GM20000 (cell line): Measurements from ENCODE around the gene POR.

Experiments
- DNase-seq: peaks from one replicate; pipeline ENCODE4 v3.0.0; 2012; ENCODE audit warnings: low spot score
- TF ChIP-seq, protein P1 (sequence below): IDR thresholded peaks from 2 replicates; pipeline ENCODE4 v1.5.1; 2012; ENCODE audit warnings: mild to moderate bottlenecking, control low read depth; ENCODE audit errors: extremely low read depth, missing control alignments

Gene POR

DNA sequence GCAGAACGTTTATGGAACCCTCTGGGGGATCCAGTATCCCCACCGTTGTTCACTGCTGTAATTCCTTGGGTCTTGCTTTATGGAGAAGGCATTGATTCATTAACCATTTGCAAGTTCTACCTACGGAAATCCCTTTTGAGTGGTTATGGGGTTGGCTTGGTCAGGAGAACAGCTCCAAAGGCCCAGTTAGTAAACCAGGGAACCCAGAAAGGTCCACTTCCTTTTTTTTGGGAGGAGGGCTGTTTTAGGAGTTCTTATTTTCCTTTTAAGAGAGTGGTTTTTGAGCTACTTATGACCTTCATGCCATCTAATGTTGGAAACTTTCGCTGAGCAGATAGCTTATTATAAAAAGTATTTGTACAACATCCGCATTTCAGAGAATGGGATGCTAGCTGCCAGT is 1.3 kb downstream of the POR start:
- DNase-seq, result no peak
- TF ChIP-seq, protein P1, sequence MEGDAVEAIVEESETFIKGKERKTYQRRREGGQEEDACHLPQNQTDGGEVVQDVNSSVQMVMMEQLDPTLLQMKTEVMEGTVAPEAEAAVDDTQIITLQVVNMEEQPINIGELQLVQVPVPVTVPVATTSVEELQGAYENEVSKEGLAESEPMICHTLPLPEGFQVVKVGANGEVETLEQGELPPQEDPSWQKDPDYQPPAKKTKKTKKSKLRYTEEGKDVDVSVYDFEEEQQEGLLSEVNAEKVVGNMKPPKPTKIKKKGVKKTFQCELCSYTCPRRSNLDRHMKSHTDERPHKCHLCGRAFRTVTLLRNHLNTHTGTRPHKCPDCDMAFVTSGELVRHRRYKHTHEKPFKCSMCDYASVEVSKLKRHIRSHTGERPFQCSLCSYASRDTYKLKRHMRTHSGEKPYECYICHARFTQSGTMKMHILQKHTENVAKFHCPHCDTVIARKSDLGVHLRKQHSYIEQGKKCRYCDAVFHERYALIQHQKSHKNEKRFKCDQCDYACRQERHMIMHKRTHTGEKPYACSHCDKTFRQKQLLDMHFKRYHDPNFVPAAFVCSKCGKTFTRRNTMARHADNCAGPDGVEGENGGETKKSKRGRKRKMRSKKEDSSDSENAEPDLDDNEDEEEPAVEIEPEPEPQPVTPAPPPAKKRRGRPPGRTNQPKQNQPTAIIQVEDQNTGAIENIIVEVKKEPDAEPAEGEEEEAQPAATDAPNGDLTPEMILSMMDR, result no peak

GRCh38 chr7:75916685-75917634 is 2.0 kb downstream of the POR start:
- DNase-seq, result no peak
- TF ChIP-seq, protein P1, result no peak

GRCh38 chr7:75920431-75921161 is 5.6 kb downstream of the POR start:
- TF ChIP-seq, protein P1, result no peak
- no peak for DNase-seq

- no peak for DNase-seq
- TF ChIP-seq, protein P1, result no peak
Measured at GRCh38 chr7:75921479-75921878, 6.5 kb downstream of the POR start.

- DNase-seq, result no peak
- TF ChIP-seq, protein P1, result no peak
Measured at GRCh38 chr7:75922966-75923603, 8.1 kb downstream of the POR start.

DNA sequence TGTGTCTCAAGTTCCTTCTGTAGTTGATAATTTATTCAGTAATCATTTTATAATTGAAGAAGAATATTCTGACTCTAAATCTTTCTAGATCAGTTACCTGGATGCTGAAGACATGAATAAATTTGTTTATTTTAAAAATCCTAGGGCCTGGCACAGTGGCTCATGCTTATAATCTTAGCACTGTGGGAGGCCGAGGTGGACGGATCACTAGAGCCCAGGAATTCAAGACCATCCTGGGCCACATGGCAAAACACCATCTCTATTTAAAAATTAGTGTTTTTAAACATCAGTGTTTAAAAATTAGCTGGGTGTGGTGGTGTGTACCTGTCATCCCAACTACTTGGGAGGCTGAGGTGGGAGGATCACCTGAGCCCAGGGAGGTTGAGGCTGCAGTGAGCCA is 9.3 kb downstream of the POR start:
- TF ChIP-seq, protein P1, result no peak
- no peak for DNase-seq

GRCh38 chr7:75924889-75925288 is 9.9 kb downstream of the POR start:
- TF ChIP-seq, protein P1, result no peak
- no peak for DNase-seq
